ENCODE results near the gene LNPEP.

- no peak for TF ChIP-seq ZNF274 (IDR thresholded peaks at IDR 0.05; ENCODE audit: low read depth, low read length)
- no peak for TF ChIP-seq SUZ12 (IDR thresholded peaks at IDR 0.05; ENCODE audit: extremely low read depth, insufficient read depth, insufficient read length)
These were observed 134.4 kb downstream of the LNPEP start for GRCh38 chr5:97070234-97070633.

Measured in NT2/D1 (cell line).